Endodermal cell (in vitro differentiated cells): ENCODE data around the gene METRN. TPM values are rescaled to one million over a fixed set of nuclear protein-coding genes. Genes with fewer than 3 reads are reported as not detected.

ENCODE experiments used
- DNase-seq: peaks from one replicate; pipeline ENCODE4 v3.0.0-alpha.2; 2017
- H3K27ac ChIP-seq: 2 replicates; pipeline ENCODE4 v1.5.1; 2013; ENCODE audit warnings: mild to moderate bottlenecking, low read depth, low read length, moderate library complexity
- H3K27me3 ChIP-seq: 2 replicates; pipeline ENCODE4 v1.6.1; 2013; ENCODE audit warnings: mild to moderate bottlenecking, low read length, moderate library complexity; ENCODE audit not compliant: insufficient read depth, control insufficient read depth, poor library complexity, severe bottlenecking
- H3K36me3 ChIP-seq: 2 replicates; pipeline ENCODE4 v1.7.0; 2013; ENCODE audit warnings: mild to moderate bottlenecking, low read length, moderate library complexity; ENCODE audit not compliant: control insufficient read depth, insufficient read depth
- H3K4me1 ChIP-seq: one replicate; pipeline ENCODE4 v1.7.0; 2013; ENCODE audit warnings: low read length; ENCODE audit not compliant: control insufficient read depth, insufficient read depth
- H3K4me3 ChIP-seq: 2 replicates; pipeline ENCODE4 v1.5.1; 2013; ENCODE audit warnings: mild to moderate bottlenecking, low read length, moderate library complexity
- H3K9ac ChIP-seq: 2 replicates; pipeline ENCODE4 v1.6.1; 2013; ENCODE audit warnings: mild to moderate bottlenecking, low read length, moderate library complexity; ENCODE audit not compliant: poor library complexity, severe bottlenecking; ENCODE audit errors: extremely low read depth
- H3K9me3 ChIP-seq: 2 replicates; pipeline ENCODE4 v1.6.1; 2013; ENCODE audit warnings: mild to moderate bottlenecking, low read length, moderate library complexity; ENCODE audit not compliant: control insufficient read depth
- H3K27ac Mint-ChIP-seq: 2 replicates; pipeline ENCODE4 v1.8.0; 2020; ENCODE audit warnings: mixed read lengths
- H3K27me3 Mint-ChIP-seq: 2 replicates; pipeline ENCODE4 v1.8.0; 2021; ENCODE audit warnings: mild to moderate bottlenecking, mixed read lengths; ENCODE audit not compliant: insufficient read depth
- H3K36me3 Mint-ChIP-seq: 2 replicates; pipeline ENCODE4 v1.8.0; 2020; ENCODE audit warnings: low read depth, mixed read lengths
- H3K4me1 Mint-ChIP-seq: 2 replicates; pipeline ENCODE4 v1.8.0; 2020; ENCODE audit warnings: mixed read lengths
- H3K4me3 Mint-ChIP-seq: 2 replicates; pipeline ENCODE4 v1.8.0; 2020; ENCODE audit warnings: mild to moderate bottlenecking, moderate library complexity, mixed read lengths
- H3K9me3 Mint-ChIP-seq: 2 replicates; pipeline ENCODE4 v1.8.0; 2020; ENCODE audit warnings: mild to moderate bottlenecking, mixed read lengths
- CTCF ChIP-seq: fragments of 200-600 bp; sonication (generic); conservative IDR thresholded peaks from 2 replicates; pipeline ENCODE4 v1.5.0; 2021; ENCODE audit warnings: antibody characterized with exemption, mild to moderate bottlenecking
- WGBS, 2 experiments: methylation state at CpG; one replicate each; pipeline versions ENCODE4 v1.1.5 to v1.1.7; 2013; ENCODE audit warnings: missing lambda C conversion rate in 2 of 2, mixed read lengths in 1 of 2; ENCODE audit not compliant: insufficient coverage in 1 of 2, insufficient read length in 1 of 2; 5-methylcytosine and 5-hydroxymethylcytosine counted together
- total RNA-seq, 2 donors: library from RNA; stranded (reverse); fragmentation: NEBNext Ultra II Directional in 1 of 2; extraction: Animal tissue kit (Norgen Biotek cat#: 25700) in 1 of 2; gene quantifications; 2 replicates in 1 of 2; 3 replicates in 1 of 2; pipeline ENCODE4 v1.2.1, GENCODE V29; 2021

Gene METRN
- total RNA-seq, 2 donors from 2014 or later = 33.4 to 38.5 TPM

DNA sequence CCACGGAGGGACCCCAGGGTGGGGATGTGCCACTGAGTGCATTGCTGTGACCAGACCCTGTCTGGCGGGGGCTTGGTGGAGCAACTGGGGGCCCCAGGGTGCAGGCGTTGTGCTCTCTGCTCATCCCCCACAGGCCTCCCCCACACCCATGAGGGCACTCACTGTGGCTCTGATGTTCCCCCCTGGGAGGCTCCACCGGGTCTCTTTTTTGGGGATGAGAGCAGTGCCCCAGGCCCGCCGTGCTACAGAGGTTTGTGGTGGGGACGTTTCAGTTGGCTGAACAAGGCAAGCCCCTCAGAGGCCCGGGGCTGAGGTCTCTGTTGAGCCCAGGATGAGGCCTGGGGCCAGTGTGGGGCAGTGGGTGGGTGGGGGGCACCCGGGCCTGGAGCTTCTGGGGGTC lies 8.8 kb downstream of the METRN start:
- Mint-ChIP-seq H3K4me3 (no peak overlapping the region), H3K36me3 (no peaks in the 10 kb centered on the region), H3K4me1 (peaks cover 3% of the 10 kb centered on the region), H3K27me3 (peaks cover 15% of the 10 kb centered on the region), H3K9me3 (no peaks in the 10 kb centered on the region), H3K27ac (no peak overlapping the region)
- no peak for TF ChIP-seq CTCF
- H3K27me3 ChIP-seq = peaks cover 19% of the 10 kb centered on the region
- H3K9ac ChIP-seq = no peak overlapping the region
- H3K4me3 ChIP-seq = no peak overlapping the region
- H3K4me1 ChIP-seq = peaks cover 7% of the 10 kb centered on the region
- 92 to 100% methylated on average over 2 to 9 of the region's 9 CpGs for WGBS, 2 experiments
- no peak overlapping the region for H3K27ac ChIP-seq
- H3K9me3 ChIP-seq = no peaks in the 10 kb centered on the region
- no peak for DNase-seq
- no peaks in the 10 kb centered on the region for H3K36me3 ChIP-seq

- WGBS, 2 experiments = 90 to 96% methylated on average over 18 to 29 of the region's 29 CpGs
- DNase-seq = no peak
- Mint-ChIP-seq H3K9me3 (no peaks in the 10 kb centered on the region), H3K27me3 (peaks cover 15% of the 10 kb centered on the region), H3K27ac (no peak overlapping the region), H3K4me1 (peaks cover 3% of the 10 kb centered on the region), H3K36me3 (no peaks in the 10 kb centered on the region), H3K4me3 (no peak overlapping the region)
- TF ChIP-seq CTCF = no peak
- no peak overlapping the region for H3K9ac ChIP-seq
- peaks cover 7% of the 10 kb centered on the region for H3K4me1 ChIP-seq
- no peaks in the 10 kb centered on the region for H3K36me3 ChIP-seq
- no peak overlapping the region for H3K27ac ChIP-seq
- H3K9me3 ChIP-seq = no peaks in the 10 kb centered on the region
- H3K4me3 ChIP-seq = no peak overlapping the region
- peaks cover 19% of the 10 kb centered on the region for H3K27me3 ChIP-seq
Observed at GRCh38 chr16:724188-725040, 9.5 kb downstream of the METRN start.

DNA sequence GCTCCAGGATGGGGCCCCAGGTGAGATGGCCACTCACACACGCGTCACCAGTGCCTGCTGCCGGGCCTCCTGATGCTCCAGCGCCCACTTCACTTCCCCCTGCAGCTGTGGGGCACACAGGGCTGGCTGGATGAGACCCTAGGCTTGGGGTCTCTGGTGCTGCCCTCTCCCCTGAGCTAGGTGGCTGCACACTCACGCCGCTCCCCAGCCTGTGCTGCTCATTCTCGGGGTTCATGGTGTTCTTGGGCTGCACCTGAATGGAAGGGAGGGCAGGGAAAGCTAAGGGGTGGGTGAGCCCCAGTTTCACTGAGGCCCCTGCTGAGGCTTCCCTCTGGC lies 10.1 kb downstream of the METRN start:
- no peaks in the 10 kb centered on the region for H3K9me3 Mint-ChIP-seq
- Histone ChIP-seq H3K4me3 (no peak overlapping the region), H3K27me3 (peaks cover 19% of the 10 kb centered on the region), H3K36me3 (no peaks in the 10 kb centered on the region), H3K9me3 (no peaks in the 10 kb centered on the region), H3K27ac (no peak overlapping the region), H3K9ac (no peak overlapping the region), H3K4me1 (peaks cover 5% of the 10 kb centered on the region)
- 93 to 100% methylated on average over 5 to 7 of the region's 7 CpGs for WGBS, 2 experiments
- TF ChIP-seq CTCF = no peak
- peaks cover 15% of the 10 kb centered on the region for H3K27me3 Mint-ChIP-seq
- H3K36me3 Mint-ChIP-seq = no peaks in the 10 kb centered on the region
- no peak overlapping the region for H3K4me3 Mint-ChIP-seq
- no peak for DNase-seq
- no peak overlapping the region for H3K27ac Mint-ChIP-seq
- peaks cover 3% of the 10 kb centered on the region for H3K4me1 Mint-ChIP-seq
